NCI-H1930 (cell line): ENCODE data around the gene ARHGAP22.
"Not testable (repeated sequence)": the region's sequence is repeated elsewhere in the genome, so short reads cannot be mapped to it uniquely, and the experiment has no call there.

Source experiments
- DNase-seq, 2 experiments: peaks; one replicate each; lab custom pipeline; 2025; lab: John Stamatoyannopoulos, UW

Gene ARHGAP22, protein sequence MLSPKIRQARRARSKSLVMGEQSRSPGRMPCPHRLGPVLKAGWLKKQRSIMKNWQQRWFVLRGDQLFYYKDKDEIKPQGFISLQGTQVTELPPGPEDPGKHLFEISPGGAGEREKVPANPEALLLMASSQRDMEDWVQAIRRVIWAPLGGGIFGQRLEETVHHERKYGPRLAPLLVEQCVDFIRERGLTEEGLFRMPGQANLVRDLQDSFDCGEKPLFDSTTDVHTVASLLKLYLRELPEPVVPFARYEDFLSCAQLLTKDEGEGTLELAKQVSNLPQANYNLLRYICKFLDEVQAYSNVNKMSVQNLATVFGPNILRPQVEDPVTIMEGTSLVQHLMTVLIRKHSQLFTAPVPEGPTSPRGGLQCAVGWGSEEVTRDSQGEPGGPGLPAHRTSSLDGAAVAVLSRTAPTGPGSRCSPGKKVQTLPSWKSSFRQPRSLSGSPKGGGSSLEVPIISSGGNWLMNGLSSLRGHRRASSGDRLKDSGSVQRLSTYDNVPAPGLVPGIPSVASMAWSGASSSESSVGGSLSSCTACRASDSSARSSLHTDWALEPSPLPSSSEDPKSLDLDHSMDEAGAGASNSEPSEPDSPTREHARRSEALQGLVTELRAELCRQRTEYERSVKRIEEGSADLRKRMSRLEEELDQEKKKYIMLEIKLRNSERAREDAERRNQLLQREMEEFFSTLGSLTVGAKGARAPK

DNA sequence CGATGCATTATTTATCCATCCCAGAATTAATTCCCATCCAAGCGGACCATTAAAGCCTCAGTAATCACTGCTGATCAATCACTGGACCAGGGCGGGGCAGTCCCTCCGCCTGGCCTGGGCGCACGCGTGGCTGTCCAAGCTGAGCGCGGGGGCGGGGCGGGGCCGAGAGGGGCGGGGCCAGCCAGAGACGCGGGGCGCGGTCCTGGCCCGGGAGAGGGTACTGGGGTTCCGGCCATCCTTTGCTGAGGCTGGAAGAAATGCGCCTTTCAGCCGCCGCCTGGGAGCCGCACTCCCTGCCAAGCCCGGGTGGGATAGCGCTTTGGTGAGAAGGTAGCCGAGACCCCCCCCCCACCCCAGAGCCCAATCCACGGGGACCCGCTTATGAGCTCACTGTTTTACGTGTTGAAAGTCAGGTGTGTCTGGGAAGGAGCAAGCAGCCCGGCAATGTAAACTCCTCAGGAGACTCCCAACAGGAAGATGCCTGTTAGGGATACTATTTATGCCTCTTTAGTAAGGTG lies at the start of gene ARHGAP22:
TSS of gene ARHGAP22 (minus strand) at position 83 of the 518 bp plus-strand sequence. CDS start 277 bp downstream, outside the sequence.
- no peak for DNase-seq

DNA sequence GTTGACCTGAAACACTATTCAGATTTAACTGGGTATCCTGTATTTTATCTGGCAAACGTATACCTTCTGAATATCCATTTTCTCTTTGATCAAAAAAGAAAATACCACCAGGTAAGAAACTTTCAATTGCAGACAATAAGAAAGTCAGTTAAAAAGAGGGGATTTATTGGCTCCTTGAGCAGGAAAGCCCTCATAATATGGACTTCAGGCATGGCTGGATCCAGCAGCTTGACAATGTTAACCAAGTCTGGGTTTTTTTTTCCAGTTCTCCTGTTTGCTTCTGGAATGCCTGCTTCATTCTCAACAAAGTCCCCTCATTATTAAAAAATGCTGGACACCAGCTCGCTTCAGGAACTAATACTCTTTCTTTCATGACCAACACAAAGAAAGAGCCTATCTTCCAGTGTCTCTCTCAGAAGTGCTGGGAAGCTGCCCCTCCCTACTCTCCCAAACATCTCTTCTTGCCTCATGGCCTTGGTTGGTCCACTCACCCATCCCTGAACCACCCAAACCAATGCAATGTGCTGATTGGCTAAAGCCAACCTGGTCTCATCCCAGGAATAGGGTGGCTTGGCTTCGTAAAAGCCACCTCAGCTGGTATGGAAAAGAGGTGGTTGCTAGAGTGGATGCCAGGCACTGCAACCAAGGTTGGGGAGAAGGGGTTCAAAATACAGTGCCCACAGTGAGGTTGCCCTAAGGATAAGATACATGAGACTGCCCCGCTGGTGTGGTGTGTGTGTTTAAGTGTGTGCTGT lies 49.2 kb upstream of the ARHGAP22 start:
- DNase-seq = no peak

DNA sequence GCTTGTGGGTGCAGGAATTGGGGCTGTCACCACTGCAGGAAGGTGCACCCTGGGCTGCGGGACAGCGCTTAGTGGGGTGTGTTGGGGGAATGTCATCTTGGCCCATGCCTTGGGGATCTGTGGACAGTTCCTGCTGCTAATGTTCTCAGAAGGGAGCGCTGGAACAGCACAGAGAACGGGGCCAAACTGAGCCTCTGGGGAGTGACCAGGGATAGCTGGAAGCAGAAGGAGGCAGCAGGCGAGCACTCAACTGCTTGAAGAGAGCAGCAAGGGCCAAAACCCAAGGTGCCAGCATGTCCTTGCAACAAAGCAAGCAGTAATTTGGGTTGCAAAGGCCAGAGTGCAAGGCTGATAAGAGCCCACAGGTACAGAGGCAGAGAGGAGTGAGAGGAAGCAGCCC lies 48.5 kb upstream of the ARHGAP22 start:
- DNase-seq = no peak

DNA sequence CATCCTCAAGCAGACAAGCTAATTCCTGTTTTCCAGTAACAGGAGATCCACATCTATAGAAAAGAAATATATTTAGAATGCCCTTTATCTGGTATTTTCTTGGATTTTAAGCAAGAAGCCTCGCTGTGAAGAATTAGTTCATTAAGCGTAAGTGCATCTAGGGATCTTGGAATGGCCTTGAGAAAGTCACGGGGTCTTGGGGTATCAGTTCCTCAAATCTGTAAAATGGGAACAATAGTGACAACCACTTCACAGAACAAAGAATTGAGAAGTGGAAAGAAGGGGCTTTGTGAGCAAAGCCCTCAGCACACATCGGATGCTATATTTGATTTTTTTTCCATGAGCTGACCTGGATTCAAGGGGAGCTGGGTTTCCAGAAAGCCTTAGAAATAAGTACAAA lies 47.5 kb upstream of the ARHGAP22 start:
- no peak for DNase-seq

DNA sequence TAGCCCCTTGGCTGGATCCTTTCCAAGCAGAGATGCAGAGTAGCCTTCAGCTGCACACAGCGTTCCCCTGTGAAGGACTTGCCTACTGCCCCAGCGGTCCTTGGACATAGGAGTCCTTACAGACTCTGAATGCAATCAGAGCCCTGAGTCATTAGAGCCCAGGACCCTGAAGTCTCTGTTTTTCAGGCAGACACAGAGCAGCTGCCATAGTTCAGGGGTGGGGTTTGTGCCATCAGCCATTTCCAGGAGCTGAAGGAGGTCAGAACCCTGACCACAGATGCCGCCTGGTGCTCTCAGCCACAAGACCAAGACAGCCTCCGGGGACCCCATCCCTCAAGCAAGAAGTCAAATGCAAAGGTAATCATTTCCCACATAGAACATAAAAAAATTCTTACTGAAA lies 47.0 kb upstream of the ARHGAP22 start:
- DNase-seq = no peak

DNA sequence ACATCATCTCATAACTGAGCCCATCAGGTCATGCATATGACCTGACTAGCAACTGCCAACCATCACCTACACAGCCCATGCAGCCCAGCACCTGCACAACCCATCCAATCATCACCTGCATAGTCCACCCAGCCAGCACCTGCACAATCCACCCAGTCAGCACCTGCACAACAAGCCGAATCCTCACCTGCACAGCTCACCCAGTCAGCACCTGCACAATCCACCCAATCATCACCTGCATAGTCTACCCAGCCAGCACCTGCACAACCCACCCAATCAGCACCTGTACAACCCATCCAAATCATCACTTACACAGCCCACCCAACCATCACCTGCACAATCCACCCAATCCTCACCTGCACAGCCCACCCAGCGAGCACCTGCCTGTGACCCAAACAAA lies 46.4 kb upstream of the ARHGAP22 start:
- no peak for DNase-seq

DNA sequence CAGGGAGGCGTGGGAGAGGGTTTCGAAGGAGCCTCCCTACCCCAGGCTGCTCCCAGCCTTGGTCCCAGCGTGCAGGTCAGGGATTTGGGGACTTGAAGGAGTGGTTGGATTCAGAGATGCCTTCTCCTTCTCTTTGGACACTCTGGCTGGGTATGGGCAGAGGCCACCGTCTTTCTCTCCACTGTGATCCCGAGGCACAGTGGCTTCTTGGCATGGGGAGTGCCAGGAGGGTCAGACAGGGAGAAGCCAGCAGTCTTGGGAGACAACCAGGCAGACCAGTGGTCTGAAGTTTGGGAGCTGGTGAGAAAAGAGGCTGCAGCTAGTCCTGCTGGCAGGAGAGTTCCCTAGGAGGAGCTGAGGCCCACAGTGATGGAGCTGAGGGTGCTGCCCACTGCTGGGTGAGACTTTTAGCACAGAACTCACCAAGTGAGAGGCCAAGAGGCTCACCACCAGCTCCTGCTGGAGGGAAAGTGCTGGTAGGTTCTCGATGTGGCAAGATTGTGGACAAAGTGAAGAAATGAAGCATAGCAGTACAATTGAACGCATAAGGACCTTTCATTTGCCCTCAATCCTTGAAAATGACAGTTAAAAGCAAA lies 44.6 kb upstream of the ARHGAP22 start:
- DNase-seq = no peak

DNA sequence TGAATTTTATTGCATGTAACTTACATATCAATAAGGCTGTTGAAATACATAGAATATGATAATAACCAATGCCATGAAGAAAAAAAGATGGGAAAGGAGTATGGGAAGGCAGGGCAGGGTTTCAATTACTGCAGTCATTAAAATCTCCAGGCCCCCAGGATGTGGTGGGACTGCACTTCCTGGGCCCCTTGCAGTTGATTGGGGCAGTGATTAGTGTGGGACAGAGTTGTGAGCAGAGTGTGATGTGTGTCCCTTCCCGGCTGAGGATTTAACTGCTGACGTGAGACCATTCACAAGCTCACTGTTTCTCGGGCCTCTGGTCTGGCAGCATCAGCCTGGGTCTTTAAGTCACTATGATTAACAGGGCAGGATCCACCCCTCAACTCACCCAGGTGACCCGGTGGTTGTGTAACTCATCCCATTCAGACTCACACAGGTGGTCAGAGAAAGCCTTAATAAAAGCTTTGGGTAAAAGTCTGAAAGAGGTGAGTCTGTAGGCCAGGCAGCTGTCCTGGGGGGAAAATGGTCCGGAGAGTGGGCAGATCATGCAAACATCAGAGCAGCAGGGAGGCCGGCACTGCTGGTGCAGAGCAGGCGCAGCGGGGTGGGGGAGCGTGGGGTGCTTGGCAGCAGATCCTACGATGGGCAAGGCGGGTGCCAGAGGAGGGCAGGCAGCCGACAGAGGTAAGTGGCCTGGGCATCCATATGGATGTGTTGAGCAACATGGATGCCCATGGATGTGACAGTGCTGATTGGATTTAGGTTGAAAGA lies 43.5 kb upstream of the ARHGAP22 start:
- DNase-seq = no peak

DNA sequence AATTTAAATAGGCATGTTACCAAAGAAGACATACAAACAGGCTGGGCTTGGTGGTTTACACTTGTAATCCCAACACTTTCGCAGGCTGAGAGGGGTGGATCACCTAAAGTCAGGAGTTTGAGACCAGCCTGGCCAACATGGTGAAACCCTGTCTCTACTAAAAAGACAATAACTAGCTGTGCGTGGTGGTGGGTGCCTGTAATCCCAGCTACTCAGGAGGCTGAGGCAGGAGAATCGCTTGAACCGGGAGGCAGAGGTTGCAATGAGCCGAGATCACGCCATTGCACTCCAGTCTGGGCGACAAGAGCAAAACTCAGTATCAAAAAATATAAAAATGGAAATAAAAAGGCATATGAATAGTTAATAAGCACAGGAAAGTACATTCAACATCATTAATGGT lies 42.2 kb upstream of the ARHGAP22 start:
- not testable (repeated sequence) for DNase-seq

DNA sequence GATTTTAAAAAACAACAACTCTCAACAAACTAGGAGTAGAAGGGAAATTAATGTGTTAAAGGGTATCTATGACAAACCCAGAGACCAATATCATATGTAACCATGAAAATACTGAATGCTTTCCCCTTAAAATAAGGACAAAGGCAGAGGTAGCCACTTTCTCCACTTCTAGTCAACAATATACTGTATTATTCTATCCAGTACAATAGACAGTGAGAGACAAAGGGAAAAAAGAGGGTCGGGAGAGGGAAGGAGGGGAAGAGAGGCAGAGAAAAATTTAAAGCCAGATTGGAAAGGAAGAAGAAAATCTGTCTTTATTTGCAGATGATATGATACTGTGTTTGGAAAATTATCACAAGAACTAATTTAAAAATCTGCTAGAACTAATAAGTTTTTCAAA lies 40.7 kb upstream of the ARHGAP22 start:
- no peak for DNase-seq

DNA sequence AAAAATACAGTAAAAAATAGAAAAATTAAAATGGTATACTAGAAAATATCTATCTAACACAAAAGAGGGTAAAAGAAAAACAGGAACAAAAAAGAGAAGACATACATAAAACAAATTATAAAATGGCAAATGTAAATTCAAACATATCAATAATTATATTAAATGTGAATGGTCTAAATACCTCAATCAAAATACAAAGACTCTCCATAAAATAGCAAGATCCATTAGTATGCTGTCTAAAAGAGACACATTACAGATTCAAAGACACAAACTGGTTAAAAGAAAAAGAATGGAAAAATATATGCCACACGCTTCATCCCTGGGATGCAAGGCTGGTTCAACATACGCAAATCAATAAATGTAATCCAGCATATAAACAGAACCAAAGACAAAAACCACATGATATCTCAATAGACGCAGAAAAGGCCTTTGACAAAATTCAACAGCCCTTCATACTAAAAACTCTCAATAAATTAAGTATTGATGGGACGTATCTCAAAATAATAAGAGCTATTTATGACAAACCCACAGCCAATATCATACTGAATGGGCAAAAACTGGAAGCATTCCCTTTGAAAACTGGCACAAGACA lies 36.3 kb upstream of the ARHGAP22 start:
- not testable (repeated sequence) for DNase-seq

DNA sequence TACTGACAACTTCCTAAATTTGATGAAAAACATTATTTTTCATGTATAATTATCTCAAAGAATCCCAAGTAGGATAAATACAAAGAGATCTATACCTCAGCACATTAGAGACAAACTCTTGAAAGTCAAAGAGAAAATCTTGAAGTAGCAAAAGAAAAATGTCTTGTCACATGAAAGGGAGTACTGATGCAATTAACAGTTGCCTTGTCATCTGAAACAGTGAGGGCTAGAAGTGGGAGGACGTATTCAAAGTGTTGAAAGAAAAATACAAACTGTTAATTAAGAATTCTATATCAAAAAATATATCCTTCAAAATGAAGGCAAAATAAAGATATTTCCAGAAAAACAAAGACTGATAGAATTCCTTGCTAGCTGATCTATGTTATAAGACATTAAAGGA lies 35.5 kb upstream of the ARHGAP22 start:
- no peak for DNase-seq

DNA sequence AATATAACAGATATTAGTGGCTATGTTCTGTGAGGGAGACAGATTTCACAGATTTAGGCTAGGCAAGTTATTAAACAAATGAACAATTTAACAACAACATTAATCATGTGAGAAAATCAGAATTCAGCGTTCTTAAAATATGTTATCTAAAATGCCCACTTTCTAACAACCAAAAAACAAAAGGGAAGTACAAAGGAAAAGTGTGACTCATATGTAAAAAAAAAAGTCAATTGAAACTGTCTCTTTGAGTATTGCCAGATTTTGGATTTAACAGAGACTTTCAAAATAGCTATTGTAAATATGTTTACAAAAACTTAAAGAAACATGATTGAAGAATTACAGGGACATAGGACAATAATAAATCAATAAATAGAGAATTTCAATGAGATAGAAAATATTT lies 34.8 kb upstream of the ARHGAP22 start:
- DNase-seq = no peak

DNA sequence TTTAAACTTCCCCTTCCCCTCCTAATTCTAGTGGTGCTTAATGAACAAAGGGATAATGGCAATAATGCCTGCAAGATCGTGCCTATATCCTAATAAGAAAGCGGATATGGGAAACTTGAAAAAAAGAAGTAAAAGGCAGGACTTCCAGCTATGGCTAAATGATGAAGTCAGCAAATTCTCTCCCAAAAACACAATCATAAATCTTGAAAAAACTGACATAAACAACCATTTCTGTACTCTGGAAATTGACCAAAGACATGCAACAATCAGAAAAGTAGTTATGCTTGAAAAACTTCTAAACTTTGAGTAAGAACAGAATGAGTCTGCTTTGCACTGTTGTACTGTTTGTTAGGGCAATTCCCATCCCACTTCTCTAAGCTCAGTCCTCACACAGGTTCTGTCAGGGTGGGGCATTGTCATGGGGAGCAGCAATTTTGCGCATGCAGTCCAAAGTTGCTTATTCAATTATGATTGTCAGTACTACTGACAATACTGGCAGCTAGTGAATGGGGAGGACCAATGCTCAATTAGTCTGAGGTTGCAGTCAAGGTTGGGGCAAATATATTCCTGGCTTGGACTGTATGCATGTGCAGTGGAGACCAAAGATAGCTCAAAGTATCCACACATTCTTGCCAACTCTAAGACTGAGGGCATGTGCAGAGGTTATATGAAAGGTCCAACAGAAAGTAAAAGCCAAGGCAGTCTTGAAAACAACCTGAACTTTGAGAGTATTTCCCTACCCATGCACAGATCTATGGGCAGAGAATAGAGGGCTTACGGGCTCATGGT lies 34.1 kb upstream of the ARHGAP22 start:
- no peak for DNase-seq

DNA sequence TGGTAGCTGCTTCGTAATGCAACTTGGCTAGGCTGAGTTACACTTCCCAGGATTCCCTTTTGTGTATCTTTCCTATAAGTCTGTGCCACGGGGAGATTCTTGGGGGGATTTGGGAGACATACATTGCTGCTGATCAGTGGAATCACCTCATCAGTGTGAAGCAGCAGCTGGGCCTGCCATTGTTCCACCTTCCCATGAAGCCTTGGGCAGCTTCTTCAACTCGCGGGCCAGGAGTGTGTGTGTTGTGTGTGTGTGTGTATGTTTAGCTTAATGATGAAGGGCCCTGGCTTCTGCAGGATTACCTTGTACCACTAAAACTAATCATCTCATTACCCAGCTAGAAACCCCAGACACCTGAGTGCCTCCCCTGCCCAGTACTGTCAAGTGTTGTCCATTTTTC lies 33.3 kb upstream of the ARHGAP22 start:
- DNase-seq = no peak

DNA sequence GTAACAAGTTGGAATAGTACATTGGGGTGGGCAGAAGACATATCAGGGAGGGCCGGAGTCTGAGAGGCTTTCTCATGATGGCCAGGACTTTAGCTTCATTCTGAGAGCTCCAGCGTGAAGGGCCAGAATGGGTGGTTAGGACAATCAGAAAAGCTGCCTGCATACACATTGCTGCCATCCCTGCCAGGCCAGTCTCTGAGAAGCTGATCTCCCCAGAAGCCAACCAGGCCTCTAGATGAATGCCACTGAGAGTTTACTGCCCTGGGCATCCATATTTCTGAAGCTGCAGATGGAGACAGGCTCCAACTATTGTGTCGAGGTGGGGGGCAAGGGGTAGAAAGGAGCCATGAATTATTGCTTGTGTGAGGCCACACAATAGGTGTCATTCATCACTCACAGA lies 32.0 kb upstream of the ARHGAP22 start:
- DNase-seq = no peak

DNA sequence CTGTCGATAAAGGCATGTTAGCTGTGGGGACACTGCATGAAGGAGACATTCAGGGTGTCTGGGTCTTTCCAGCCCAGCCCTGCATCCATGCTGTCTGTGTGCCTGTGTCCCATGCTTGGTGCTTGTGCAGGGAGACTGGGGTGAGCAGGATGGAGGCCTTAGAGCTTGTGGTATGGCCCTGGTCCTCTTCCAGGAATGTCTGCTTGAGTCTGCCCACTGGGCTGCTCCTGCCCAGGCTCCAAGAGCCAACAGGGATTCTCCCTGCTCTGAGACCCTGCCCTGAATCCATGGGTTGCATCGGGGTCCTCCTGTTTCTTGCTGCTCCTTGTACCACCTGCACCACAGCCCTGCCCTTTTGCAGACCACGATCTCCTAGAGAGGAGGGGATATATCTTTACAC lies 31.4 kb upstream of the ARHGAP22 start:
- no peak for DNase-seq

DNA sequence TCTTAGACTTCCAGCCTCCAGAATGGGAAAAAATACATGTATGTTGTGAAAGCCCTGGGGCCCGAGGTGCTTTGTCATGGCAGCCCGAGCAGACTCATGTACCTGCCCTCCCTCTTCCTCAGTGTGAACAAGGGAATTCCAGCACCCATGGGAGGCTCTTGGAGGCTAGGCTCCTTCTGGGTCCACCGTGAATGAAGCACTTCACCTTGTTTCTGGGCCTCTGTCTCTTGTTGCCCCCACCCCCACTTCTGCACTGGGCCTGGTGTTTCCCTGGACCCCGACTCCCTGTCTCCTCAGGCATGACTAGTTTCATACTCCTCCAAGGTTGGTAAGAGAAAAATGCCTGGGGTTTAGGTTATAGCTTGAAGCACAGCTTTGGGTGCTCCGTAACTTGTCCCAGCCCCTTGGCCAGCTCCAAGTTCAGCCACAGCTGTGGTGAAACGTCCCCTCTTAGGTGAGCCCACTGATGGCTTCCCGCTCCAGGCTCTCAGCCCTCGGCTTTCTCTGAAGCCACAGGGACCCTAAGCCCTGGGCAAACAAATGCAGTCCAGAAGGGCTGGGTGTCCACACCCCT lies 30.2 kb upstream of the ARHGAP22 start:
- DNase-seq = no peak

DNA sequence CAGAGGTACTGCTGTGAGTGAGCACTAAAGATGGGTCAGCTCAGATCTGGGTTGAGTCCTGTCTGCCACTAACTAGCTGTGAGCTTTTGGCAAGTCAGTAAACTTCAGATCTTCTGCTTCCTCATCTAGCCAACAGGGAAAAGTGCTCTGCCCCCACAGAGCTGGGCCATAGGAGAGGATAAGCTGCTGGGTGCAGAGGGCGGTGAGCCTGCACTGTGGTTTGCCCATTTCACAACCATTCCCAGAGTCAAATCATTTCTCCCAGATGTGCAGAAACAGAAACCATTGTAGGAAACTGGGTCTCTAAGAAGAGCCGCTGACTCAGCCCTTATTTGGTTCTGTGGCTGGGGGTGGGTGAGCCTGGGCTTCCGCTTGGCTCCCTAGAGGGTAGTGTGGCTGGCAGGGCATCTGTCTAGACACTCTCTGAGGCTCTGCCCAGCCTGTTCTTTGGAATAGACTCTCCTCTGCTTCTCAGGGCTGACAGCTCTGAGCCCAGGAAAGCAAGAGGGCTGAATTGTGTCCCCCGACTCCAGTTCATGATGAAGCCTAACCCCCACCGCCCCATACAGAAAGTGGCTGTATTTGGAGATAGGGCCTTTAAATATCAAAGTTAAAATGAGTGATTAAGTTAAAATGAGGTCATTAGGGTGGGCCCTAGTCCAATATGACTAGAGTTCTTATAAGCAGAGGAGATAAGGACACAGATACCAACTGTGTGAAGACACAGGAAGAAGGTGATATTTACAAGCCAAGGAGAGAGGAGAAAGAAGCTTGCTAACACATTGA lies 29.5 kb upstream of the ARHGAP22 start:
- DNase-seq = no peak
